ENCODE results near the gene GGACT.

Gene GGACT

DNA sequence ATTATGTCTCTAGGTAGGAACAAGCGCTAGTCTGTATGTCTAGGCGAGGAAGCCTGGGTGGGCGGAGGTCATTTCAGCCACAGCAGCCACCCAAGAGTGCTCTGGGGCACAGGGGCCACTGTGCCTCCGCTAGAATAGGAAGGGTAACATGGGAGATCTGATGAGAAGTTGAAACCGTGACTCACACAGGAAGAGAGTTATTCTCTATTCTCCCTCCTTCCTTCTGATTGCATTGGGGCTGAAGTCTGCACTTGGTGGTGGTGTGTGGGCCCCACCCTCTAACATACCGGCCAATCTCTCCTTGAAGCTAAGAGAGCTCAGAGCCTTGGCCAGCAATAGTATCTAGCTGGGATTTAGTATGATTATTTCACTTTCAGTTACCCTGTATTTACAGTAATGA lies 20.3 kb upstream of the GGACT start:
- Histone ChIP-seq H2AFZ (ENCODE audit: insufficient read depth, low read length, poor library complexity) (no peak overlapping the region), H2BK5ac (ENCODE audit: low read depth, low read length, poor library complexity) (no peak overlapping the region), H3K9me3 (ENCODE audit: insufficient read depth, low read depth, low read length) (no peaks in the 10 kb centered on the region), H3K14ac (ENCODE audit: low read length) (no peak overlapping the region), H3K36me3 (ENCODE audit: control insufficient read depth in 1 of 2, insufficient read depth in 2 of 2, low read length in 2 of 2) (peaks cover 3 to 11% of the 10 kb centered on the region in 2 experiments), H3K18ac (ENCODE audit: low read length) (no peak overlapping the region), H3K27me3 (ENCODE audit: insufficient read depth, low read length) (no peaks in the 10 kb centered on the region), H3K4me1 (ENCODE audit: control insufficient read depth in 1 of 2, insufficient read depth in 2 of 2, low read length in 2 of 2) (peaks cover 2 to 3% of the 10 kb centered on the region in 2 experiments), H4K12ac (ENCODE audit: low read depth, low read length) (no peak overlapping the region), H3K4me2 (ENCODE audit: low read length) (no peak overlapping the region), H3K9ac (ENCODE audit: low read length) (no peak overlapping the region), H3K79me1 (ENCODE audit: low read length) (no peaks in the 10 kb centered on the region), H2BK120ac (ENCODE audit: insufficient read depth, low read length, poor library complexity) (no peak overlapping the region), H3K4me3 (ENCODE audit: low read depth, low read length) (no peak overlapping the region), H3K4ac (ENCODE audit: low read depth, low read length) (no peak overlapping the region), H4K91ac (ENCODE audit: low read depth, low read length) (no peak overlapping the region), H4K8ac (ENCODE audit: low read depth, low read length) (no peak overlapping the region), H3K23ac (ENCODE audit: low read length) (no peak overlapping the region), H2AK5ac (ENCODE audit: low read length) (no peak overlapping the region), H3K27ac (ENCODE audit: low read depth, low read length) (no peak overlapping the region), H2BK12ac (ENCODE audit: low read length) (no peak overlapping the region), H3K79me2 (ENCODE audit: control insufficient read depth, insufficient read depth, low read length, poor library complexity) (no peaks in the 10 kb centered on the region)
- WGBS (ENCODE audit: extremely low coverage, insufficient coverage, insufficient read length) = no CpG with 5 or more reads among the region's 6 CpGs
- no peak for DNase-seq

GRCh38 chr13:100608489-100608888 lies 19.9 kb upstream of the GGACT start:
- no peak overlapping the region for H2BK12ac ChIP-seq (ENCODE audit: low read length)

GRCh38 chr13:100604918-100605710 lies 16.5 kb upstream of the GGACT start:
- H3K23ac ChIP-seq (ENCODE audit: low read length) = no peak overlapping the region
- no peak overlapping the region for H3K27ac ChIP-seq (ENCODE audit: low read depth, low read length)
- no peak overlapping the region for H4K8ac ChIP-seq (ENCODE audit: low read depth, low read length)
- DNase-seq = no peak
- H3K4me2 ChIP-seq (ENCODE audit: low read length) = no peak overlapping the region
- H3K4ac ChIP-seq (ENCODE audit: low read depth, low read length) = no peak overlapping the region
- H3K14ac ChIP-seq (ENCODE audit: low read length) = no peak overlapping the region
- no peak overlapping the region for H3K18ac ChIP-seq (ENCODE audit: low read length)
- no peaks in the 10 kb centered on the region for H3K79me1 ChIP-seq (ENCODE audit: low read length)
- no peak overlapping the region for H2BK5ac ChIP-seq (ENCODE audit: low read depth, low read length, poor library complexity)
- no peak overlapping the region for H2AK5ac ChIP-seq (ENCODE audit: low read length)
- H4K12ac ChIP-seq (ENCODE audit: low read depth, low read length) = no peak overlapping the region
- H3K36me3 ChIP-seq (ENCODE audit: control insufficient read depth in 1 of 2, insufficient read depth in 2 of 2, low read length in 2 of 2) = peaks cover 2 to 3% of the 10 kb centered on the region in 2 experiments
- no peak overlapping the region for H3K9ac ChIP-seq (ENCODE audit: low read length)
- no peaks in the 10 kb centered on the region for H3K9me3 ChIP-seq (ENCODE audit: insufficient read depth, low read depth, low read length)
- no peak overlapping the region for H2BK120ac ChIP-seq (ENCODE audit: insufficient read depth, low read length, poor library complexity)
- no peak overlapping the region for H2BK12ac ChIP-seq (ENCODE audit: low read length)
- no peak overlapping the region for H2AFZ ChIP-seq (ENCODE audit: insufficient read depth, low read length, poor library complexity)
- no peaks in the 10 kb centered on the region for H3K79me2 ChIP-seq (ENCODE audit: control insufficient read depth, insufficient read depth, low read length, poor library complexity)
- H3K4me1 ChIP-seq (ENCODE audit: control insufficient read depth in 1 of 2, insufficient read depth in 2 of 2, low read length in 2 of 2) = peaks cover 0 to 3% of the 10 kb centered on the region in 2 experiments
- WGBS (ENCODE audit: extremely low coverage, insufficient coverage, insufficient read length) = no CpG with 5 or more reads among the region's 5 CpGs
- H3K27me3 ChIP-seq (ENCODE audit: insufficient read depth, low read length) = no peaks in the 10 kb centered on the region
- no peak overlapping the region for H3K4me3 ChIP-seq (ENCODE audit: low read depth, low read length)
- no peak overlapping the region for H4K91ac ChIP-seq (ENCODE audit: low read depth, low read length)

More at GRCh38 chr13:100608489-100608888, 19.9 kb upstream of the GGACT start:
- H2AK5ac ChIP-seq (ENCODE audit: low read length) = no peak overlapping the region
- H3K27me3 ChIP-seq (ENCODE audit: insufficient read depth, low read length) = no peaks in the 10 kb centered on the region
- H4K91ac ChIP-seq (ENCODE audit: low read depth, low read length) = no peak overlapping the region
- H4K12ac ChIP-seq (ENCODE audit: low read depth, low read length) = no peak overlapping the region
- H2AFZ ChIP-seq (ENCODE audit: insufficient read depth, low read length, poor library complexity) = no peak overlapping the region
- H3K27ac ChIP-seq (ENCODE audit: low read depth, low read length) = no peak overlapping the region
- peaks cover 3 to 11% of the 10 kb centered on the region in 2 experiments for H3K36me3 ChIP-seq (ENCODE audit: control insufficient read depth in 1 of 2, insufficient read depth in 2 of 2, low read length in 2 of 2)
- H3K79me1 ChIP-seq (ENCODE audit: low read length) = no peaks in the 10 kb centered on the region
- H3K4me3 ChIP-seq (ENCODE audit: low read depth, low read length) = no peak overlapping the region
- H3K4ac ChIP-seq (ENCODE audit: low read depth, low read length) = no peak overlapping the region
- no peak overlapping the region for H3K4me2 ChIP-seq (ENCODE audit: low read length)
- no peak overlapping the region for H4K8ac ChIP-seq (ENCODE audit: low read depth, low read length)
- no peak overlapping the region for H3K14ac ChIP-seq (ENCODE audit: low read length)
- H3K9me3 ChIP-seq (ENCODE audit: insufficient read depth, low read depth, low read length) = no peaks in the 10 kb centered on the region
- no peak overlapping the region for H2BK120ac ChIP-seq (ENCODE audit: insufficient read depth, low read length, poor library complexity)
- WGBS (ENCODE audit: extremely low coverage, insufficient coverage, insufficient read length) = no CpG with 5 or more reads among the region's 3 CpGs
- H3K23ac ChIP-seq (ENCODE audit: low read length) = no peak overlapping the region
- no peak for DNase-seq
- peaks cover 2 to 3% of the 10 kb centered on the region in 2 experiments for H3K4me1 ChIP-seq (ENCODE audit: control insufficient read depth in 1 of 2, insufficient read depth in 2 of 2, low read length in 2 of 2)
- H3K18ac ChIP-seq (ENCODE audit: low read length) = no peak overlapping the region
- H3K9ac ChIP-seq (ENCODE audit: low read length) = no peak overlapping the region
- no peak overlapping the region for H2BK5ac ChIP-seq (ENCODE audit: low read depth, low read length, poor library complexity)
- H3K79me2 ChIP-seq (ENCODE audit: control insufficient read depth, insufficient read depth, low read length, poor library complexity) = no peaks in the 10 kb centered on the region

DNA sequence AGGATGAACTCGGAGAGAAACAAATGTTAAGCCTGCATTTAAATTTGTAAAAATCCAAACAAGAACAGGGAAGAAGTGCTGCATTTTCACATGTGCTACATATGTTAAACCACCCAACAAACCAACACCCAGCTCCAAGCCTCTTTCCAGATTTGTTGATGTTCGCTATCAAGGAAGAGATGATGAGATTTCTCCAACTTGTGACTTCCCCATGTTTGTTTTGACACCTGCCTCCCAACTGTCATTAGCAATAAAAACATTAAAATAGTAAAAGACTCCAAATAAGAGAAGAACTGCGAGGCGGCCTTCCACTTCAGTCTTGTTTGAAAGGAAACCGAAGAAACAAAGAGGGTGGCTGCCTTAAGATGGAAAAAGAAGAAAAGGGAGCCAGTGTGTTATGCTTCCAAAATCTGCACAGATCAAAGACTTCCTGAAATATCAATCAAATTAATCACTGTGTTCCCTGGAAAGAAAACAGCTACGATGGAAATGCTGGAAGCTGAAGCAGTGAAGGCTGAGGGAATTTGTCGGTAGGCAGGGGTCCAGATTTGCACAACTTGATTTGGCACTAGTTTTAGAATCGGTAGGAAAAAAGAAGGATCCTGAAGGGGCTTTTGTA lies 14.0 kb upstream of the GGACT start:
- no CpG with 5 or more reads among the region's 8 CpGs for WGBS (ENCODE audit: extremely low coverage, insufficient coverage, insufficient read length)
- no peaks in the 10 kb centered on the region for H3K79me2 ChIP-seq (ENCODE audit: control insufficient read depth, insufficient read depth, low read length, poor library complexity)
- H2AFZ ChIP-seq (ENCODE audit: insufficient read depth, low read length, poor library complexity) = no peak overlapping the region

More for the DNA sequence above, 14.0 kb upstream of the GGACT start:
- Histone ChIP-seq H3K36me3 (ENCODE audit: control insufficient read depth in 1 of 2, insufficient read depth in 2 of 2, low read length in 2 of 2) (no peaks in the 10 kb centered on the region), H3K9ac (ENCODE audit: low read length) (no peak overlapping the region), H3K4ac (ENCODE audit: low read depth, low read length) (no peak overlapping the region), H3K23ac (ENCODE audit: low read length) (no peak overlapping the region), H2BK12ac (ENCODE audit: low read length) (no peak overlapping the region), H3K27me3 (ENCODE audit: insufficient read depth, low read length) (no peaks in the 10 kb centered on the region), H4K12ac (ENCODE audit: low read depth, low read length) (no peak overlapping the region), H2AK5ac (ENCODE audit: low read length) (no peak overlapping the region), H3K14ac (ENCODE audit: low read length) (no peak overlapping the region), H3K4me3 (ENCODE audit: low read depth, low read length) (no peak overlapping the region), H2BK120ac (ENCODE audit: insufficient read depth, low read length, poor library complexity) (no peak overlapping the region), H3K27ac (ENCODE audit: low read depth, low read length) (no peak overlapping the region), H3K4me1 (ENCODE audit: control insufficient read depth in 1 of 2, insufficient read depth in 2 of 2, low read length in 2 of 2) (no peaks in the 10 kb centered on the region), H3K79me1 (ENCODE audit: low read length) (no peaks in the 10 kb centered on the region), H4K8ac (ENCODE audit: low read depth, low read length) (no peak overlapping the region), H3K18ac (ENCODE audit: low read length) (no peak overlapping the region), H4K91ac (ENCODE audit: low read depth, low read length) (no peak overlapping the region), H3K9me3 (ENCODE audit: insufficient read depth, low read depth, low read length) (no peaks in the 10 kb centered on the region), H3K4me2 (ENCODE audit: low read length) (no peak overlapping the region), H2BK5ac (ENCODE audit: low read depth, low read length, poor library complexity) (no peak overlapping the region)
- DNase-seq = no peak

All from trophoblast cell (in vitro differentiated cells and primary cell).